Activated CD8-positive, alpha-beta memory T cell treated with anti-CD3 and anti-CD28 coated beads for 24 hours (primary cell): ENCODE data around the gene RERG.

ENCODE experiments used
- DNase-seq: peaks from one replicate; pipeline ENCODE4 v3.0.0-alpha.2; 2020

Gene RERG

GRCh38 chr12:15183821-15184220, 37.4 kb downstream of the RERG start:
- no peak for DNase-seq

GRCh38 chr12:15181017-15181683, 40.1 kb downstream of the RERG start:
- DNase-seq = no peak

GRCh38 chr12:15180325-15180724, 40.9 kb downstream of the RERG start:
- no peak for DNase-seq

- no peak for DNase-seq
Observed at GRCh38 chr12:15179672-15180071, 41.5 kb downstream of the RERG start.

GRCh38 chr12:15173142-15173541, 48.1 kb downstream of the RERG start:
- no peak for DNase-seq

- DNase-seq = no peak
Observed at GRCh38 chr12:15172060-15172822, 49.0 kb downstream of the RERG start.

GRCh38 chr12:15171012-15171655, 50.1 kb downstream of the RERG start:
- DNase-seq = no peak

GRCh38 chr12:15168026-15168678, 53.1 kb downstream of the RERG start:
- DNase-seq = no peak

GRCh38 chr12:15165012-15165659, 56.1 kb downstream of the RERG start:
- DNase-seq = no peak

GRCh38 chr12:15163030-15163976, 57.9 kb downstream of the RERG start:
- no peak for DNase-seq

- DNase-seq = no peak
Observed at GRCh38 chr12:15158083-15158482, 63.1 kb downstream of the RERG start.

GRCh38 chr12:15157269-15157671, 63.9 kb downstream of the RERG start:
- no peak for DNase-seq

- no peak for DNase-seq
Observed at GRCh38 chr12:15155271-15155670, 65.9 kb downstream of the RERG start.

- no peak for DNase-seq
Observed at GRCh38 chr12:15154103-15154502, 67.1 kb downstream of the RERG start.

GRCh38 chr12:15152868-15153267, 68.3 kb downstream of the RERG start:
- no peak for DNase-seq

- DNase-seq = no peak
Observed at GRCh38 chr12:15152456-15152855, 68.8 kb downstream of the RERG start.

- DNase-seq = no peak
Observed at GRCh38 chr12:15151161-15152091, 69.8 kb downstream of the RERG start.

GRCh38 chr12:15146585-15146984, 74.6 kb downstream of the RERG start:
- no peak for DNase-seq

- DNase-seq = no peak
Observed at GRCh38 chr12:15143467-15143866, 77.8 kb downstream of the RERG start.

- no peak for DNase-seq
Observed at GRCh38 chr12:15142711-15143110, 78.5 kb downstream of the RERG start.

- no peak for DNase-seq
Observed at GRCh38 chr12:15131431-15131830, 89.8 kb downstream of the RERG start.
